Testis (tissue), 2 donors: ENCODE measurements around the gene DLL4.

Experiments used
- POLR2A ChIP-seq: fragments of 450-650 bp; IDR thresholded peaks from one replicate; pipeline ENCODE4 v1.6.1; 2017; ENCODE audit warnings: antibody characterized with exemption, mild to moderate bottlenecking, moderate library complexity
- TF ChIP-seq, protein P1 (sequence below), 3 experiments: fragments of 450-650 bp in 2 of 3; fragments of 200-600 bp in 1 of 3; sonication (generic) in 1 of 3; IDR thresholded peaks; one replicate each; pipeline ENCODE4 v1.5.1; 2016 to 2019; ENCODE audit warnings: antibody characterized with exemption in 3 of 3, mild to moderate bottlenecking in 2 of 3, moderate library complexity in 1 of 3

DNA sequence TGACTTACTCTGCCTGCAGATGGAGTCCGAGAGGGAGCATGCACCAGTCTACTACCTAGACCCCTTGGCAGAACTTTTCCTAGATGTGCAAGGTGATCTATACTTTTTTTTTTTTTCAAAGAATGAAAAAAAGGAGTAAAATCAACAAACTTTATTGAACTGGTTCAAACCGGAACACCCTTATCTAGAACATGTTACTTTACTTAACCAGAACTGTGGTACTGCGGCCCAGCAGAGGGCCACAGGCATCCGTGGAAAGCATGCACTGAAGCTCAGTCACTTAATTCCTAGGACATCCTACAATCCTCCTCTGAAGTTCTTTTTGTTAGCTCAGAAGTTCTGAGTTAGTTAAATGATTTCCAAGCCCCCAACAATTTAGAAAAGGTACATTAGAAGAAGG is 45.7 kb downstream of the DLL4 start:
- TF ChIP-seq, protein P1, sequence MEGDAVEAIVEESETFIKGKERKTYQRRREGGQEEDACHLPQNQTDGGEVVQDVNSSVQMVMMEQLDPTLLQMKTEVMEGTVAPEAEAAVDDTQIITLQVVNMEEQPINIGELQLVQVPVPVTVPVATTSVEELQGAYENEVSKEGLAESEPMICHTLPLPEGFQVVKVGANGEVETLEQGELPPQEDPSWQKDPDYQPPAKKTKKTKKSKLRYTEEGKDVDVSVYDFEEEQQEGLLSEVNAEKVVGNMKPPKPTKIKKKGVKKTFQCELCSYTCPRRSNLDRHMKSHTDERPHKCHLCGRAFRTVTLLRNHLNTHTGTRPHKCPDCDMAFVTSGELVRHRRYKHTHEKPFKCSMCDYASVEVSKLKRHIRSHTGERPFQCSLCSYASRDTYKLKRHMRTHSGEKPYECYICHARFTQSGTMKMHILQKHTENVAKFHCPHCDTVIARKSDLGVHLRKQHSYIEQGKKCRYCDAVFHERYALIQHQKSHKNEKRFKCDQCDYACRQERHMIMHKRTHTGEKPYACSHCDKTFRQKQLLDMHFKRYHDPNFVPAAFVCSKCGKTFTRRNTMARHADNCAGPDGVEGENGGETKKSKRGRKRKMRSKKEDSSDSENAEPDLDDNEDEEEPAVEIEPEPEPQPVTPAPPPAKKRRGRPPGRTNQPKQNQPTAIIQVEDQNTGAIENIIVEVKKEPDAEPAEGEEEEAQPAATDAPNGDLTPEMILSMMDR (IDR thresholded peaks at IDR 0.05), result peak in 1 of 3 experiments; percentile 4
- TF ChIP-seq POLR2A, result no peak
